Right atrium auricular region (tissue), 2 donors: ENCODE measurements around the gene NDP. TPM values are rescaled to one million over a fixed set of nuclear protein-coding genes. Genes with fewer than 3 reads are reported as not detected.
"Not testable (repeated sequence)": the region's sequence is repeated elsewhere in the genome, so short reads cannot be mapped to it uniquely, and the experiment has no call there.

Source experiments
- DNase-seq: peaks from one replicate; pipeline ENCODE4 v3.0.0-alpha.2; 2019; ENCODE audit warnings: low spot score
- H3K27ac ChIP-seq, 2 donors: fragments of 200-600 bp; sonication (generic); 1 replicate in 1 of 2; 2 replicates in 1 of 2; pipeline ENCODE4 v1.5.1; 2016 to 2019
- H3K27me3 ChIP-seq, 2 donors: fragments of 200-600 bp; sonication (generic); one replicate each; pipeline versions ENCODE4 v1.5.1 to v1.6.0; 2017 to 2019
- H3K36me3 ChIP-seq: fragments of 200-600 bp; sonication (generic); one replicate; pipeline ENCODE4 v1.5.1; 2016
- H3K4me1 ChIP-seq, 2 donors: fragments of 200-600 bp; sonication (generic); one replicate each; pipeline versions ENCODE4 v1.5.1 to v1.6.0; 2017 to 2019
- H3K4me3 ChIP-seq, 2 donors: fragments of 200-600 bp; sonication (generic); 1 replicate in 1 of 2; 2 replicates in 1 of 2; pipeline ENCODE4 v1.5.1; 2017 to 2019; ENCODE audit warnings: mild to moderate bottlenecking in 1 of 2, moderate library complexity in 1 of 2
- H3K9me3 ChIP-seq, 2 donors: fragments of 200-600 bp; sonication (generic); one replicate each; pipeline ENCODE4 v1.5.1; 2019
- CTCF ChIP-seq, 2 donors: fragments of 200-600 bp; sonication (generic); IDR thresholded peaks; one replicate each; pipeline ENCODE4 v1.5.1; 2019; ENCODE audit warnings: antibody characterized with exemption in 2 of 2
- total RNA-seq, 2 donors: library from RNA; depleted of rRNA; stranded (reverse); fragments of >200 nt; gene quantifications; one replicate each; pipeline ENCODE4 v1.1.0, GENCODE V29; 2016

NDP gene
- total RNA-seq, 2 donors from 2014 or later, result 0.20 TPM; not detected in 1

- no peak for TF ChIP-seq CTCF (IDR thresholded peaks at IDR 0.05)
- H3K4me3 ChIP-seq, result no peak overlapping the region
- H3K4me1 ChIP-seq, result no peaks in the 10 kb centered on the region
- H3K9me3 ChIP-seq, result no peaks in the 10 kb centered on the region
- H3K27me3 ChIP-seq, result no peaks in the 10 kb centered on the region
- H3K27ac ChIP-seq, result no peak overlapping the region
- no peak for DNase-seq
- no peaks in the 10 kb centered on the region for H3K36me3 ChIP-seq
These were observed 32.2 kb downstream of the NDP start for GRCh38 chrX:43940816-43941474.

DNA sequence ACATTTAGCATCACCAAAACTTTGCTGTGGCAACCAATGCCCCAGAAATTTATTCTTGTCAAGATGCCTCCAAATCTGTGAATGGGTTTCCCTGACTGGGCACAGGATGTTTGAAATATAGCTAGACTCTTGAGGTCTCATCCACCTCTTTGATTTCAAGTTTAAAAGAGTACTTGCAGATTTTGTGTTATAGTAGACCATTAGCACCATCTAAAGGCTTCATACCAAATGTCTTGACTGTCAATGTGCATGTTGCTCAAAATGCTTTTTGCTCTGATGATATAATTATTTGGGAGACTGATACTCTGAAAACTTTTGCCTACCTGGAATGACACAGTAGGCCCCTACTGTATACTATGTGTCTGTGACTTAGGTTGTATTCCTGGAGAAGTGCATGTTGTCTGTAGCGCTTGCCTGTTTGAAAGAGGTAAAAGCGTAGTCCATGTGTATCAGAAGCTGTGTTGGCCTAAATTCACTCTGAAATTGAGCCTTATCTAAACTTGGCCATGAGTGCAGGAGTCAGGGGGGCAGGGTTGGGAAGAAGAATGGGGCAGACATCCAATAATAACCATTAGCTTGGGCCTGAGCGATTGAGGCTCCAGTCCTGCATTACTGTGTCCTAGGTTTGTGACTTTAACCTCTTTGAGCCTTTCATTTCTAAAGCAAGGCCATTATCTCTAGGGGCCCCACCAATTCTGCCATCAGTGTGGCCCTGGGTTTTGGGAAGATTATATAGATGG lies 33.8 kb downstream of the NDP start:
- Histone ChIP-seq H3K4me3 (no peak overlapping the region), H3K27me3 (no peaks in the 10 kb centered on the region), H3K27ac (no peak overlapping the region), H3K9me3 (no peaks in the 10 kb centered on the region), H3K4me1 (no peaks in the 10 kb centered on the region), H3K36me3 (no peaks in the 10 kb centered on the region)
- TF ChIP-seq CTCF (IDR thresholded peaks at IDR 0.05), result peak in 1 of 2 donors; percentile 39
- DNase-seq, result no peak

- H3K4me3 ChIP-seq, H3K9me3 ChIP-seq, H3K36me3 ChIP-seq, H3K27me3 ChIP-seq, H3K4me1 ChIP-seq, H3K27ac ChIP-seq, DNase-seq: not testable (repeated sequence)
These were observed 51.2 kb downstream of the NDP start for GRCh38 chrX:43922032-43922431.

DNA sequence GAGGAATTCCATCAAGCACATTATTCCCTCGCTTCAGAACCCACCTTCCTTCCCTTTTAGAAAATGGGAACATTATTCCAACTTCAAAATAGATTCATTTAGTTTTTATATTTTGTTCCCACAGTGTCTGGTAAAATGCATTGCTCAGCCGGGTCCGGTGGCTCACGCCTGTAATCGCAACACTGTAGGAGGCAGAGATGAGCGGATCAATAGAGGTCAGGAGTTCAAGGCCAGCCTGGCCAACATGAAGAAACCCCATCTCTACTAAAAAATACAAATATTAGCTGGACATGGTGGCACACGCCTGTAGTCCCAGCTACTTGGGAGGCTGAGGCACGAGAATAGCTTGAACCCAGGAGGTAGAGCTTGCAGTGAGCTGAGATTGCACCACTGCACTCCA lies 62.4 kb downstream of the NDP start:
- not testable (repeated sequence) for H3K9me3 ChIP-seq, H3K36me3 ChIP-seq, H3K27ac ChIP-seq, H3K4me3 ChIP-seq, H3K4me1 ChIP-seq, H3K27me3 ChIP-seq, DNase-seq

DNA sequence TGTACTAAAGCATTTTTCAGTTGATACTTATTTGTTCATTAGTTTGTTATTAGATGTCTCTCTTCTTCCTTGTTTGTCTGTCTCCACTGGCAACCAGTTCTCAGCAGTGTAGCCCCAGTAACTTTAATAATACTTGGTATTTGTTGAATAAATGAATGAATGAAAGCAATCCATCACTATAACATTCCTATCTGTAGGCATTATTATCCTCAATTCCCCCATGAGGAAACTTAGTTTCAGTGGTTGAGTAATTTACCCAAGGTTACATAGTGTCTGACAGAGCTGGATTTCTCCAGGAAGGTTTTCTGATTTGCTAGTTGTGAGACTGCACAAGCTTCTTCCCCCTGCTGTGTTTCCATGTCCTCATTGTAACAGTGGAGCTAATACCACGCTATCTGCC lies 63.2 kb downstream of the NDP start:
- Histone ChIP-seq H3K27me3 (no peaks in the 10 kb centered on the region), H3K27ac (no peak overlapping the region), H3K36me3 (no peaks in the 10 kb centered on the region), H3K9me3 (no peaks in the 10 kb centered on the region), H3K4me3 (no peak overlapping the region), H3K4me1 (no peaks in the 10 kb centered on the region)
- DNase-seq, result no peak
- TF ChIP-seq CTCF (IDR thresholded peaks at IDR 0.05), result no peak

DNA sequence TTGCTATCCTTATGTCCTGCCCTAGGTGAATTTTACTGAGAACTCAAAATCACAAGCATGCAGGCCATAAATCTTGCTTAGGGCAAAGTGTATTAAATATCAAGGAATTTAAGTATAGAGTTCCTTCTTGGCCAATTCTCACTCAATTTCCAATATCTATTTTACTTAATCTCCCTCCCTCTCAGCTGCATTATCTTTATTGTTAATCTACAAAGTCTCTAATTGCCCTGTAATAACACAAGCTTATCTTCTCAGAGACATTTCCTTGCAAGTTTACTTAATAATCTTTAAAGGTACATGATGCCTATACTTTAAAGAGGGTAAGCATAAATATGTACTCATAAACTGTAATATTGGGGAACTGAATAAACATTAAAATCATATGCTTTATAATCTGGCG lies 64.0 kb downstream of the NDP start:
- Histone ChIP-seq H3K36me3 (no peaks in the 10 kb centered on the region), H3K4me1 (no peaks in the 10 kb centered on the region), H3K27me3 (no peaks in the 10 kb centered on the region), H3K9me3 (no peaks in the 10 kb centered on the region), H3K27ac (no peak overlapping the region), H3K4me3 (no peak overlapping the region)
- TF ChIP-seq CTCF (IDR thresholded peaks at IDR 0.05), result no peak
- no peak for DNase-seq
